GM19351 (cell line): Measurements from ENCODE around the gene DMRT3.

ENCODE experiments used
- ATAC-seq: cut with Tn5 transposase; IDR thresholded peaks from one replicate; pipeline ENCODE4 v1.9.1; 2021; ENCODE audit warnings: mild to moderate bottlenecking, moderate library complexity; ENCODE audit not compliant: unreplicated experiment

DMRT3 gene, protein sequence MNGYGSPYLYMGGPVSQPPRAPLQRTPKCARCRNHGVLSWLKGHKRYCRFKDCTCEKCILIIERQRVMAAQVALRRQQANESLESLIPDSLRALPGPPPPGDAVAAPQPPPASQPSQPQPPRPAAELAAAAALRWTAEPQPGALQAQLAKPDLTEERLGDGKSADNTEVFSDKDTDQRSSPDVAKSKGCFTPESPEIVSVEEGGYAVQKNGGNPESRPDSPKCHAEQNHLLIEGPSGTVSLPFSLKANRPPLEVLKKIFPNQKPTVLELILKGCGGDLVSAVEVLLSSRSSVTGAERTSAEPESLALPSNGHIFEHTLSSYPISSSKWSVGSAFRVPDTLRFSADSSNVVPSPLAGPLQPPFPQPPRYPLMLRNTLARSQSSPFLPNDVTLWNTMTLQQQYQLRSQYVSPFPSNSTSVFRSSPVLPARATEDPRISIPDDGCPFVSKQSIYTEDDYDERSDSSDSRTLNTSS

DNA sequence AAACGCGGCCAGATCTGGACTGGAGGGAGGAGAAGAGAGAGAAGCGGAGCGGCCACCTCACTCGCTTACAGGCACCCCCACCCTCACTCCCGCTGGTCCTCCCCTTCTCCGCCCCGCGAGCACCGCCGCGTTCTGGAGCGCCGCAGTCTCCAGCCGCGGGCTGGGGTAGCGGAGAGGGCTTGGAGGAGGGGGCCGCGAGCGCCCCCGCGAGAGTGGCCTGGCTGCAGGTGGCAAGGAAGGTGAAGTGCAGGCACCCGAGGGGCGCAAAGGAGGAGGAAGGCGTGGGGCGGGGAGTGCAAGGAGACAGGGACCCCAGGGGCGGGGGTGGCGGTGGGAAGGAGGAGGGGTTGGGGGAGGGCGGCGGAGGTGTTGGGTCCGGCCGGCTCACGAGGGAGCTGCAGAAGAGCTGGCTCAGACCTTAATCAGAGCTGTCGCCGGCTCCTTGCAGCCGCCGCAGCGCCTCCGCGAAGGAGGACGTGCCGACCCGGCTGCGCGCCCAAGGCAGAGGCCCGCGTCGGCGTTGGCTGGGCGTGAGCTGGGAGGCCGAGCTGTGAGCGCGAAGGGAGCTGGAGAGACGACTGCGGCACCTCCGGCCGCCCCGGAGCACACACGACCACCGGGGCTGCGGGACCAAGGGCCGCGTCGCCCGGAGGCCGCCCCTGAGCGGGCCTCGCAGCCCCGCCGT, at the start of gene DMRT3:
Gene DMRT3, plus strand, starts transcription at position 398 of the 685 bp plus-strand sequence. CDS start 347 bp downstream, outside the sequence.
- peak; percentile 22 for ATAC-seq

DNA sequence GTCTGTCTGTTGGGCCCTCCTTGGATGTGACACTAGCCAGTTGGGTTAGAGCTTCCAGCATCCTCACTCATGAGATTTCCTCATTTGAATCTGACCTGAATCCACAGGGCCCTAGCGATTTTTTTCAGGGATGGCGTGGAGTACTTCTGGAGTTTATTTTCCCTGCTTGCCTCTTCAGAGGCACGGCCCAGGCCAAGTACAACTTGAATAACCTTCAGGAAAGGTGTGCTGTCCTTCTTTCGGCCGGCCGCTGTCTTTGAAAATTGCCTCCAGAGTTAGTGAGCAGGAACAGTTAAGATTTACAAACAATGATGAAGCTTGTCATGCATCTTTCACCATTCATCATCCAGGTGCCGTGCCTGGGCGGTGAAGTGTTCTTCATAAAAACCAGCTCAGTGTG, 49.5 kb upstream of the DMRT3 start:
- ATAC-seq, result no peak

DNA sequence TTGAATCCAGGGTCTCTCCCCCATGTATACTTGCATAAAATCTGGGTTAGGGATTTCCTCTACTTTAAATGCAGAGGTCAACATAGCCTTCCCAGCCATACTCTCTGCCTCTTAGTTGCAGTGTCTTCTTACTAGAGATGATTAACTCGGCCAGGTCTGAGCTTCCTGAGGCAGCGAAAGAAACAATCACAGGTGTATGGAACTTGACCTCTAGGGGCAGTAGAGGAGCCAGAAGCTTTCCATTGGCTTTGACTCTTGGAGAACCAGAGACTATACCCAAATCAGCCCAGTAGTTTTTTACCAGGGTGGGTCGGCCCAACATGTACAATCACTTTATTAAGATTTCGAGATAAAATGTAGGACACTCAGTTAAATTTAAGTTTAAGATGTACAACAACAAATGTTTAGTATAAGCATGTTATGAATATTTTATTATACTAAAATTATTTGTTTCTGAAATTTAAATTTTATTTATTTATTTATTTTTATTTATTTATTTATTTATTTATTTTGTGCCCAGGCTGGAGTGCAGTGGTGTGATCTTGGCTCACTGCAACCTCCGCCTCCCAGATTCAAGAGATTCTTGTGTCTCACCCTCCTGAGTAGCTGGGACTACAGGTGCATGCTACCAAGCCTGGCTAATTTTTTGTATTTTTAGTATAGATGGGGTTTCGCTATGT, 48.0 kb upstream of the DMRT3 start:
- peak; percentile 85 for ATAC-seq

DNA sequence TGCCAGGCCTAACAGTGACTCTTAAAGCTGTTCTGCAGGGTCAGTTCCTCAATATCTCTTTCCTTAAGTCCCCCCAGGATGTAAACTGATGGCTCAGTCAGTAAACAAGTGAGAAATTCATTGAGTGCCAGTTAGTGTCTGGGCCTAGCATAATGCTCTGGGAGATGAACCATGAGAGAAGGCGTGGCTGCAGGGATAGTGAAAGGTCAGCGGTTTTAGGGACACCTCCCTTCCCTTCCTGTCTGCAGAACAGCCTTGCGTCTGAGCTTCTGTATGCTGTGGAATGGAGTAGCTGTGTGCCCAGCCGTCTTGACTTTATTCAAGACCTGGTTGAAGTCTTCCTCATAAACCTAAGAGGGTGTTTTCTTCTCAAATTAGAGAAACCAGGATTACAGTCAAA, 46.7 kb upstream of the DMRT3 start:
- ATAC-seq, result no peak

DNA sequence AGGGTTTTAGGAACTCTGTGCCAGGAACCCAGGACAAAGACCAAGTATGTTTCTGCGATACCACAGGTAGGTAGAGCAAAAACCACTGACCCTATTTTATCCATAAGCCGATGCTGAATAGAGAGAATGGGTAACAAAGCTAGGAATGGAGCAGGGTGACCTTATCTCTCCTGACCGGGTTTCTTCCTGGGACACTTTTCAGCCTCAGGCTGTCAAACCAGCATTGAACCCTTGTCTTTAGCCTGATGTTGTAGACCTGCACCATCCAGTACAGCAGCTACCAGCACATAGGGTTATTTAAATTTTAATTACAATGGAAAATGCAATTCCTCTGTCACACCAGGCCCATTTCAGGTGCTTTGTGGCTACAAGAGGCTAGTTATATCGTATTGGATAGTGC, 43.1 kb upstream of the DMRT3 start:
- no peak for ATAC-seq

DNA sequence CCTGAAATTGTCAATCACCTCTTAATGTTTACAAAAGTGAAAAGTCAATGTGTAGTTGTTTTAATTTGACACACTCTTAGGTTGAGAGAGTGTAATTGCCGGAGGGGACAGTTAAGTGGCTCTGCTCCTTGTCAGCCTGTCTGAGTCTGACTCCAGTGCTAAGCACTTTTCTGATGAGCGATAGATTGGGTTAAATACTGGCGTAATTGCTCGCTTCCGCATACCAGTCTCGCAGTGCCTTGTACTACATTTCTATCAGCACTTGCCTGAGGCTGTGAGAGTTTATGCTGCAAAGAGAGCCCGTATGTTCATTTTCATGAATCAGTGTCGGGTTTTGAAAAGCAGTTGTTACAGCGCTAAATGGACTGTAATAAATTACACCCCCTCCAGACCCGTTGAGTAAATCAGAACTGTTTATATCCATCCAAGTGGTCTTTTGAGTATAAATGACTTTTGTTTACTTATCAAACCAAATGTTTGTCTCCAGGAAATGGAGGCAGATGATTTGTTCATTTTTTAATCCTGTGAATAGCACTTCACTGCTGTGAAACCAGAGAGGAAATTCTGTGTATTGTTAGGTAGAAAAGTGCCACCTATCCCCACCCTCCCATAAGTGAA, 41.0 kb upstream of the DMRT3 start:
- no peak for ATAC-seq

DNA sequence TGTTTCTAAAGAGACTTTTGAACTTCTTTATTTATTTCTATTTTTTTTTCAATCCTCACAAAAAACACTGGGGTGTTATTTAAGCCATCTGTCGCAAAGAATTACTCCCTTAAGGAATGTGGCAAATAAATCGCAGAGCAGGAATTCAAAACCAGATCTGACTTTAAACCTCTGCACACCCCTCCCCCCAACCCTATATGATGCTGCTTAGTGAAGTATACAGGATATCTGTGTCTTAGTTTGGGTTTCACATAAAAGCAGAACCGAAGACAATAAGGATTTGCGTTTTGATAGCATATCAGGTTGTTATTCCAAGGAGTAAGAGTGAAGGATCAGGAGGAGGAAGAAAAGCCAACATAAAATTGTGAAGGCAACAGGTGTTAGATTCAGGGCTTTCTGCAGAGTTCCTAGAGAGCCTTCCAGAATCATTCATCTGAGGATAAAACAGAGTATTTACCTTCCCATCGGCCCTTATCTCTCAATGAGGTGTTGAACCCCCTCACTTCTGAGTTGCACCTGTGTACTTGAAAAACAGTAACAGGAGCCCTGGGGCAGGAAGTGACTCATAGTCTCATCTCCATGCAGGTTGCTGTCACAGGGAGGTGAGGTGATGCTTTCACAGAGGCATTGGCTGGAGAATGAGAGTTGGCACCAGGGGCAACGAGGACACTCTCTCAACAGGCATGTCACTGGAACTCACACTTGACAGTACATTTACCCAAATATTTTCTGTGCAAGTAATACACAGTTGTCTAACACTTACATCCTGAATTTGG, 33.5 kb upstream of the DMRT3 start:
- no peak for ATAC-seq

DNA sequence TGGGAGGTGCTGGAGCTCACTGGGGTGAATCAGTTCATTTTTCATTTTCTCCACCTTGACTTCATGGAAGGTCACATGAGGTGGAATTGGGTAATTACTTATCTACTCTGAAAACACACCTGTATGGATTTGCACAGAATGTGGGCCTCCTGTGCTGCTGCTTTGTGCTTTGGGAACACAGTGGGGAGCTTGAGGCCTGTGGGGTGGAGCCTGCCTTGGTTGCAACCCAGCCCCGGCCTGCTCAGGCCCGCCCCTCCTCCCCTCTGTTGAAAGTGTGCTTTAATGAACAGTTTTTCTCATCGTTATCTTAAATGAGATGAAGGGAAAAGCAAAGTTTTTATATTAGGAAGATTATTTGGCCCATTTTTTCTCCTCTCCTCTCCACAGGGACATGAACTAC, 28.5 kb upstream of the DMRT3 start:
- no peak for ATAC-seq

DNA sequence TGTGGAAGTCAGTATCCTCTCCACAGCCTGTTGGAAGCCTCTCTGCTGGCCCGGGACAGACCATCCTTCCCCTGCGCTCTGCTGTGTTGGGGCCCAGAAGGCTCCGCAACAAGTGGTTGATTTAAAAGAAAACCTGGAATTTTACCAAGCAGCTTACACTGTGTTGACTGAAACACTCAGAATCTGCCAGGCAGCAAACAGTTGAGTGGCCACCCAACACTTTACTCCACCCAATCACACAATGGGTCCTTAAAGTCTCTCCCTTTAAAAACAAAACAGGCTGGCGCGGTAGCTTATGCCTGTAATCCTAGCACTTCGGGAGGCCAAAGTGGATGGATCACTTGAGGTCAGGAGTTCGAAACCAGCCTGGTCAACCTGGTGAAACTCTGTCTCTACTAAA, 28.0 kb upstream of the DMRT3 start:
- ATAC-seq, result no peak

DNA sequence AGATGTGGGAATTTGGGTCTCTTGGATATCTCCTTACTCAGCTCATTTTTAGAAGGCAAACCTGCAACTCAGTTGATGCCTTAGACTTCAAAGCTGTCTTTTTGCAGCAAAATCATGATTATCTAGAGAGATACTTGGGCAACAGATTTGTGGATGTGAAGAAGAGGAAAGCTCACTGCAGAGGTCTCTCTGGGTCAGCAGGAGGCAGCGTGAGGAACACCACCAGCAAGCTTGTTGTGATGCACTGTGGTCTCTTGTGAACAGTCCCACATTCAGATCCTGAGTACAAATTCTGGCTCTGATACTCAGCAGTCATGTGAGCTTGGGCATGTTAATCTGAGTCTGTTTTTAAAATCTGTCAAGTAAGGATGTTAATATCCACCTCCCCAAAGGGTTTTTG, 26.3 kb upstream of the DMRT3 start:
- no peak for ATAC-seq

DNA sequence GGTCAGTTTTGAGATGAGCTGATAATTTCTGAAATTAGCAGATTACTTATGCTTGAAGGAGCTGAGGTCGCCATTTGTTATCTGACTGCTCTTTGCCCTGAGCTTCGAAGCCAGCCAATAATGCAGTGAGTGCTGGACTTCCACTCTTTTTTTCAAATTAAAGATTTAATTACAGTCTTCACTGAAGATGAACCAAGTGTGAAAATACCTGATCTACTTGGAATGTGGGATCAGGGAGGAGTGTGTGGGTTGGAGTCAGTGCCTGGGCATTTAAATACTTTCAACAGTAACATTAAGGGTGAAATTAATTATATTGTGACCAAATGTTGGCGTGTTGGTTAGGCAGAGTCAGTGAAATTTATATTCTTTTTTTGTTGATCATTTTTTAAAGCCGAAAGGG, 23.9 kb upstream of the DMRT3 start:
- ATAC-seq, result no peak

DNA sequence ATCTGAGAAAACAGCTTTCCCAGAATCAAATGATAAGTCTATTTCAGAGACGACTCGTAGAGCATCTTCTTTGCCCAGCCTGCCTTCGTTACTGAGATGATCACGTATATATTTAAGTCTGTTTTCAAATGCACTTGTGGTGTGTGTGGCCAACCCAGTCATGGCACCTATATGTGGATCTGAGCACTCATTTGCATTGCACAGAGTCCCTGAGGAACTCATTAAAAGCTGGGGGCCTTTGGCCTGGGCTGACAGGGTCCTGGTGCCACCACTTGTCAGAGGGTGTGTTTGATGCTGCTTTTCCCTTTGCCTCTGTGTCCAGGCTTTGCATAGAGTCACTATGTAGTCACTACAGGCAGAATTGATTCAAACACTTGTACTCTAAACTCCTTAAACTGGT, 17.4 kb upstream of the DMRT3 start:
- ATAC-seq, result no peak

DNA sequence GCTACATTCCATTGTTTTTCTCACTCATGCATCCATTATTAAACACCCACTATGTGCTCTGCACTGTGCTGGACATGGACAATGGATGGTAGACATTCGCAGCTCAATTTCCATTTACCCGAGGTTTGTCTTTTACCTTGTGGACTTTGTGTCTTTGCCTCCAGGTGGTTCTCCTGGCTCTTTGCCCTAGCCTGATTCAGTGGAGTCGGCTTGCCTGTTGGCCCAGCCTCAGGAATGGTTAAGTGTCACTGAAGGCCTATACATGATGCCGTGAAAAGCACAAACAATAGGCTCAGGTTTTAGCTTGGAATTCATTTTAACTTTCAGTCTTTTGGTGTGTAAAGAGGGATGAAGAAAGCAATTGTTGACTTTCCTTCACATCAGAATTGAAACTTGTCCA, 16.5 kb upstream of the DMRT3 start:
- no peak for ATAC-seq

DNA sequence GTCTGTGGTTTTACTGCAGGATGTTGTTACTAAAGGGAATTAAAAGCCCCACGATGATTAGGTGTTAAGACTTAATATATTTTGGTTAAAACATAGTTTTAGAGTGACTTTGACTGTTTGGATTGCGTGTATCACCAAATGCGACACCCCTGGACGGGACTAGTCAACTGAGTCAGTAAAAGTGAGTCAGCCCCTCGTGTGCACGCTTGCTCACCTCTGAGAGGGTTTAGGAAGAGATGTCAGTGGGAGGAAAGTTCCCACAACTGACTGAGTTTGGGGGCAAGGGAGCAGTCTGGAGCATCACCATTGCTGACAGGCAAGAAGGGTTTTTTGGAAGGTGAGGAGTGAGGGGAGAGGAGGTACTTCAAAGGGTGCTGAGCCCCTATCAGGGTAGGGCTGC, 14.4 kb upstream of the DMRT3 start:
- no peak for ATAC-seq

DNA sequence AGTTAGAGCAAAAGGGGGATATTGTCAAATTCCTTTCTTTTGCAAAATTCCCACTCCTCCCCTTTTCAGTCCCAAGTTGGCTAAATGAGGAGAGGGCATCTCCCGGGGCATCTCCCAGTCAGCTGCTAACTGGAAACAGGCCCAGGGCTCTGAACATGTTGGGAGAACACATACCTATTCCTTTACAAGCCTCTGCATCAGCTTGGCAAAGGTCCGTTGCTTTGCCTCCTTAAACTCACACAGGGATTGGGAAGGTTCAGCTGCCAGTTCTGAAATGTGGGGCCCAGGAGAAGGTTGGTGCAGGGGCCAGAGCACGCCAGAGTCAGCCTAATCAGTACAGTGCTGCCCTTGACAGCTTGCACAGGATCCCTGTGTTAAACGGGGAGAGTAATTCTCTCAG, 11.0 kb upstream of the DMRT3 start:
- ATAC-seq, result no peak

DNA sequence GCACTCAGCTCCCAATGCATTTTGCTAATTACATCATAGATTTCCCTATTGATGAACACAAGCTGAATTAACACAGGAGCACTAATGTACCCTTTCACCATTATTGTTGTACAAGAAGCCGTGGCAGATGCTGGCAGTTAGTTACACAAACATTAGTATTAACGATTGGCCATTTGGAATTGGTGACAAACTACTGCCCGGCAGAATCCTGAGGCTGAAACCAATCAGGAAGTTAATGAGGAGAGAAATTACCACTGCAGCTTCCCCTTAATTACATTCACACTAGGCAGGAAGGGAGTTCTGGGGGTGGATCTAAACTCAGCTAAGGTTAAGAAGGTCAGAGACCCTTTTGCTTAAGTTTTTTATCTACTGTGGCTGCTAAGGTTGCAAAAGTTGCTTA, 9.6 kb upstream of the DMRT3 start:
- ATAC-seq, result no peak

DNA sequence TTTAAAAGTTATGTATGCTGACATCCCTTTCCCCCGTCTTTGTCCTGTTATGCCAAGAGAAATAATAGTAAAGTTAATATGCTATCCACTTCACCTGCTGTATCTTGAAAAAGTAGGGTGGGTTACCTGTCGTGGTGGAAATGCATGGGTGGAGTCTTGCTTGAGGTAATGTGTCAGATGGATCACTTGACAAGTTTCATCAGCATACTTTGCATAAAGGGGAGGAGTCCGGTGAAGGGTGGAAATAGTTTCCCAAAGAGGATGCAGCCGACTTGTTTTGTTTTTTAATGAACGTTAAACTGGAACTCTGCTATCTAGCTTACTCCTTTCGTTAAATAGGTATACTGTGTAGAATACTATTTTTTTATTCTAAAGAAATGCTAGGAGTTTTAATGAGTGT, 9.0 kb upstream of the DMRT3 start:
- no peak for ATAC-seq

DNA sequence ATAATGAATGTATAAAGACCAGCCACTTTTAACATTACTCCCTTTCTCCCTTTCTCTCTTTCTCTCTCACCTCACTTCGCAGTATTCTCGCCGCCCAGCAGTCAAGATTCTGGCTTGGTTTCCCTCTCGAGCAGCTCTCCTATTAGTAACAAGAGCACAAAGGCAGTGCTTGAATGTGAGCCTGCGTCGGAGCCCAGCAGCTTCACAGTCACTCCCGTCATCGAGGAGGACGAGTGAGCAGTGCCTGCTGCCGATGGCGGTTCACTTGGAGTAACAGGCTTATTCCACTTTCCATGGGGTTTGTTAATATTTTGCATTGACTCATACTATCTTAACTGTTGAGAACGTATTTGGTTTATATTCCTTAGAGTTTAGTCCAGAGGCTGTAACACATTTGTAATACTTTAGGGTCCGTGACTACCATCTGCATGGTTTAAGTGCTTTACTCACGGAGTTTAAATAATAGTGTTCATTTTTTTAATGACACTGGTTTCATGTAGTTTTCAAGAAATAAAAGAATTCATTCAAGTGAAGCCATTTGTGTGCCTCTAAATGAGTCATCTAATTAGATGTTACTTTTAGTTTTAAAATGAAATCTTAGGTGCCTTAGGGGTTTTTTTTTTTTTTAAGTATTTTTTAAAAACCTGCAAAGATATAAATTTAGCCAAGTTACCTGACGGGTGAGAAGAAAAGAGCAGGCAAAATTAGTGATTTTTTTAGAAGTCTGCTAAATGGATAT, 8.4 kb upstream of the DMRT3 start:
- no peak for ATAC-seq

DNA sequence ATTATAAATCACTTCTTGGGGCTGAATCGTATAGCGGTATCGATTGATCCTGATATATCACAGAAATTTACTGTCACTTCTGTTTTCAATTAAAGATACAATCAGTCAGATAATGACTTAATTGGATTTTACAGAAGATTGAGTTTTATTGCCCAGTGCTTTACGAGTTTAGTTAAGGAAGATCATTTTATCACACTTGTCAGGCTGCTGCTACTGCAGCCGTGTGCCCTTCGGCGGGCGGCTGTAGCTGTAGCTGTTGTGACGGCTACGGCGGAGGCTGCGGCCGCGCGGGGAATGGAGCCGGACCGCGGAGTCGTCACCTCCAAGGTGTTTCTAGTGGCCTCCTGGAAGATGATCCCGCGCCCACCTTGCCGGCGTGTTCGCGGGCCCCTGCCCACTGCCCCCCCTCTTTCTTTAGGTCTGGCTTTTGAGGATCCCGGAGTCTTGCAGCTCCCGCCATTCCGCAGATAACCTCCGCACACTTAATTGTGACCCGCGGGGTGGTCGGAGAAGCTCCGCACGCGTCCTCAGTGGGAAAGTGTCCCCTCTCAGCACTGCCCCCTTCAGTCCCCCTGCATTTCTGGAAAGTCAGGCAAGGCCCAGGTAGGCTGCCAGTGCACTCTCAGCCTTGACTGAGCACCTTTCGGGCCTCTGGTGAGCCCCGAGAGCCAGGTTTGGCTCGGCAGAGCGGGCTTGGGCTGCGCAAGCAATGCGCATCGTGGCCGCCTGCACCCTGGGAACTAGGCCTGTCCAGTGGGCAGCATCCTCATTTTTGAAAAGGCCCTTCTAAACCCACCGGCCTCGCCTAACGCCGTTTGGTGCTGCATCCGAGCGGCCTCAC, 6.9 kb upstream of the DMRT3 start:
- ATAC-seq, result no peak
